NCI-H2227 treated with DMSO at 0.1 percent for 48 hours (cell line): ENCODE measurements around the gene CCDC152.
A peak's percentile ranks its signal among the peaks of the same experiment; 100 is the strongest.

ENCODE experiments used
- DNase-seq: peaks from one replicate; lab custom pipeline; 2025; lab: John Stamatoyannopoulos, UW

Gene CCDC152

DNA sequence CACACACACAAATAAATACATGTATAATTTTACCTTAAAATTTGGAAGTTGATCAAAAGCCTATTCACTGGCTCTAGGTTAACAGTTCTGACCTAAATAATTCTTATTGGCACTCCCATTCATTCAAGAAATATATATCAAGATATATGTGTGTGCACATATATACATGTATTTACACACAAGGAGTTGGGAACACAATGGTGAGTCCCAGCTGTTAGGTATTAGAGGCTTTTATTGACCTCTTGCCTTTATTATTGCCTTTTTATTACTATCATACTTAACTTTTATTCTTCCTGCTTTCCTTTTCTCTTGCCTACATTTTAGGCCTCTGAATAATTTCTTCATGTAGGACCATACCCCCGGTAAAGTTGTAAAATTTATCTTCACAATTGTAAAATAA, 25.0 kb downstream of the CCDC152 start:
- DNase-seq, result no peak

DNA sequence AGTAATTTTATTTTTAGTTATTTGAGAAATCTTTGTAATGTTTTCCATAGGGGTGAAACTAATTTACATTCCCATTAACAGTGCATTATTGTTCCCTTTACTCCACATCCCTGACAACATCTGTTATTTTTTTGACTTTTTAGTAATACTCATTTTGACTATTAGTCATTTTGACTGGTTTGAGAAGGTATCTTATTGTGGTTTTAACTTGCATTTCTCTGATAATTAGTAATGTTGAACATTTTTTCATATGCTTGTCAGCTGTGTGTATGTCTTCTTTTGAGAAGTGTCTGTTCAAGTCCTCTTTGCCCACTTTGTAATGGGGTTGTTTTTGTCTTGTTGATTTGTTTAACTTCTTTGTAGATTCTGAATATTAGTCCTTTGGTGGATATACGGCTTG, 27.5 kb downstream of the CCDC152 start:
- DNase-seq, result no peak

DNA sequence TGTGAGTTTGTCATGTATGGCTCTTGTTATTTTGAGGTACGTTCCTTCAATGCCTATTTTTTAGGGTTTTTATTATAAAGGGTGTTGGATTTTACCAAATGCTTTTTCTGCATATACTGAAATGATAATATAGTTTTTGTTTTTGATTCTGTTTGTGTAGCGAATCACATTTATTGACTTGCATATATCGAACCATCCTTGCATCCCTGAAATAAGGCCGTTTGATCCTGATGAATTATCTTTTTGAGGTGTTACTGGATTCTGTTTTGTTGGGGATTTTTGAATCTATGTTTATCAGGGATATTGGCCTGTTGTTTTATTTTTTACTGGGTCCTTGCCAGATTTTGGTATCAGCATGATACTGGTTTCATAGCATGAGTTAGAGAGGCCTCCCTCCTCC, 29.1 kb downstream of the CCDC152 start:
- no peak for DNase-seq

DNA sequence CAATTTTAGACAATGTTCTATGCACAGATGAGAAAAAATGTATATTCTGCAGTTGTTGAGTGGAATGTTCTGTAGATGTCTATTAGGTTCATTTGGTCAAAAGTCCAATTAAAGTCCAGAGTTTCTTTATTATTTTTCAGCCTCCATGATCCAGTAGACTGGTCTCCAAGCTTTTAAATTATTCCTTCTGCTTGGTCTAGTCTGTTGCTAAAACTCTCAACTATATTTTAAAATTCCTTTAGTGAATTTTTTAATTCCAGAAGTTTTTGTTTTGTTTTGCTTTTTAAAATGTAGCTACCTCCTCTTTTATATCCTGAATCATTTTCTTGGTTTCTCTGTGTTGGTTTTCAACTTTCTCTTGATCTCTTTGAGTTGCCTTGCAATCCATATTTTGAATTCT, 30.5 kb downstream of the CCDC152 start:
- no peak for DNase-seq

DNA sequence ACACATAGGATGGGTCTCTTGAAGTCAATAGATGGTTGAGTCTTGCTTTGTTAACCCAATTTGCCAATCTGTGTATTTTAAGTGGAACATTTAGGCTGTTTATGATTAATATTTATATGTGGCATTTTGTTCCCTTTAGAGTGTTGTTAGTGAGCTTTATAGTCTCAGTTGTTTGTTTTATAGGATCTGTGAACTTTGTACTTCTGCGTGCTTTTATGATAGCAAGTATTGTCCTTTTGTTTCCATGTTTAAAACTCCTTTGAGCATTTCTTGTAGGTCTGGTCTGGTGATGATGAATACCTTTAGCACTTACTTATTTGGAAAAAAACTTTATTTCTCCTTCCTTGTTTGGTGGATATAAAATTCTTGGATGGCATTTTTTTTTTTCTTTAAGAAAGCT, 31.2 kb downstream of the CCDC152 start:
- DNase-seq, result no peak

DNA sequence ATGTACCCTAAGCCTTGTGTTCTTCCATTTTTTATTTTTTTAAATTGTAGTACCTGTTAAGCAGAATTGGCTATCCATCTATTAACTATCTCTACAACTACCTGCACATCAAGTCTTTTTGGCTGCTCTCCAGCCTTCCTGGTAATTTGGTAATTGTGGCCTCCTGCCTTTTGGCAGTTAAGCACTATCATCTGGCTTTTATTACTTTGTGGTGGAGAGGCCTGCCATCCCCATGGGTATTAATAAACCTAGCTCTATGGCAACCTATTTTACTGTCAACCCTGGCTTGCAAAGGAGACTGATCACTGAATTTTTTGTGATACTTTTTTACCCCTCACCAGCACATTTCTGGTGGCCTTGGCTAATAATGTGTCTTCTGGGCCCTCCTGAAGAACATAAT, 34.5 kb downstream of the CCDC152 start:
- DNase-seq, result no peak

DNA sequence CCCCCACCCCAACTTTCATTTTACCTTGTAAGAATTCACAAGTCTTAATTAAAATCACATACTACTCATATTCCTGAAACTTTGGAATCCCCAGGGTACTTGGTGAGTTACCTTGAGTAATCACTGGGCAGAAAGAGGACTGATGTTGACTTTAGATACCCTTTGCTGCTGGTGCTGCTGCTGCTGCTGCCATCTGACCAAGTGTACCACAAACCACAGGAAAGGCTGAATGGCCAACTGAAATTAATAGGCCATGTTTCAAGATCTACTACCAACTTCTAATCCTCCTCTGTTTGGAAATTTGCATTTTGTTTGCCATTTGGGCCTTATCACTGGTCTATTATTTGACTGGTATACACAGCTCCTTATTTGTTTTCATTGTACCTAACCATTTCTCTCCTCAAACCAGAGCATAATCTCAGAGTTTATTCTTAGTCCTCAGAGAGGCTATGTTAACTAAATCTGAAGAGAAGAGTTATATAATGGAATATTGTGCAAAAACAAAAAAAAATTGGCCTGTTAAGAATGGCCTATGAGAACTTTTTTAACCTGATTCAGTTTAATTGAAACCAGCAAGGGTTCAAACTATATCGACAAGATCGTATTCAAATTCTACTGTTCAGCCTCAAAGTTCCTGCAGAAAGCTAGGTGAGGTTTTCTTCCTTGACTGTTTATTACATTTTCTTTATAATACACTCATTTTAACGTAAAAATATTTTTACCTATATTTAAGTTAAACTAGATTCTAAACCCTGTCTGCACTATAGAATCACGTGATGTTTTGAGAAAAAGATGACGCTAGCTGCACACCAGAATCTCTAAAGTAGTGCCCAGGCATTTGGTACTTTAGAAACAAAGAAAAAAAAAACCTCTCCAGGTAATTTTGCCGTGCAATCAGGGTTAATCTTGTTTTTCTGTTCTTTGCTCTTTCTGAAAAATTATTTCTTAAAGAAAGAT, 41.9 kb downstream of the CCDC152 start:
- DNase-seq, result no peak

DNA sequence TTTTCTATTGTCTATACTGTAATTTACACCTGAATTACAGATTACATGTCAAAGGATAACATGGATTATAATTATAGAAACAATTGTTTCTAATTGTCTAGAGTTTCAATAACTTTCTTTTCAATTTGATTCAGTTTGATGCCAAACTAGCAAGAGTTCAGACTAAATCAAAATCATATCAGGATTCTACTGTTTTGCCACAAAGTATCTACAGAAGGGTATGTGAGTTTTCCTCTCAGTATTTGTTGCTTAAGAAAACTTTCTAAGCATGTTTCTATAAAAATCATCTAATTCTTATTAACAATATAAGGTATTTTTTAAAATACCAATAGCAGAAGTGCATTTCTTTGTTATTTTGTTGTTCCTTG, 42.6 kb downstream of the CCDC152 start:
- DNase-seq, result no peak

DNA sequence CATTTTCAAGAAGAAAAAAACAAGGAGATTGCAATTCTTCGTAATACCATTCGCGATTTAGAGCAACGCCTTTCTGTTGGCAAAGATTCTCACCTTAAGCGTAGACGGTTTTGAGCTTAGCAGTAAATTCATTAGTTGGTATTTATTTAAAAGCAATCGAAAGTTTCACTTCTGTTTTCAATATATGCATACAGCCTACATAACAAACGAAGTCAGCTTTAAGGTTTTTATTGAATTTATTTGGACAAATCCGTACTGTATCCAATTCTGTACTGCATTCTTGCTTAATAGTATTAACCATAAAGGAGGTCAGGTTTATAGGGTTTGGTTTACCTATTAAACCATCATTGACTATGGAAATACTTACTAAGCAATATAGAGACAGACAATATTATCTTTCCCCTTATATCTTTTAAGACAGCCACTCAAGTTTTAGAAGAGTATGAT, 43.1 kb downstream of the CCDC152 start:
- DNase-seq, result no peak

DNA sequence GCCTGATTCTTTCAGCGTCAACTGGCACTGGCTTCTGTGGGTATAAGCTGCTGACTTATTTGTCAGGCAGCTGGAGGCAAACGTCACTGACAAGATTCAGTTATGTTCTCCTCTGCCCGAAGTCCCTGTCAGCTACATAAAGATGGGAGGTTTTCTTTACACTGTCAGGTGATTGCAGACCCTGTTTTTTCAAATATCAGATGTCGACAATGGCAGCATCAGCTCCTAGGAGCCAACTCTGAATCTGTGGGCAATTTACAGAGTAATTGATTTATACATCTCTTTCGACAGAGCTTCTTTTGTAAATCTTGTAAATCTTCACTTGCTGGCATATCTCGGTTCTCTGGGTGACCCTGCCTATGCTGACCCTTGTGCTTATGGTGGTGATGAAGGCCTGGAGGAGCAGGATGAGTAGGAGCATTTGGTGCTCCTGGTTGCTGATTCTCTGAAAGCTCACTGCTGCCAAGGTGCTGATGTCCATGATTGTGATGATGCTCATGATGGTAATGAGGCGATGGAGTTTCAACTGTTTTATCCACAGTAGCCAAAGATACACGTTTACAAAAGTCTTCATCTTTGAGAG, 44.2 kb downstream of the CCDC152 start:
- DNase-seq, result no peak

DNA sequence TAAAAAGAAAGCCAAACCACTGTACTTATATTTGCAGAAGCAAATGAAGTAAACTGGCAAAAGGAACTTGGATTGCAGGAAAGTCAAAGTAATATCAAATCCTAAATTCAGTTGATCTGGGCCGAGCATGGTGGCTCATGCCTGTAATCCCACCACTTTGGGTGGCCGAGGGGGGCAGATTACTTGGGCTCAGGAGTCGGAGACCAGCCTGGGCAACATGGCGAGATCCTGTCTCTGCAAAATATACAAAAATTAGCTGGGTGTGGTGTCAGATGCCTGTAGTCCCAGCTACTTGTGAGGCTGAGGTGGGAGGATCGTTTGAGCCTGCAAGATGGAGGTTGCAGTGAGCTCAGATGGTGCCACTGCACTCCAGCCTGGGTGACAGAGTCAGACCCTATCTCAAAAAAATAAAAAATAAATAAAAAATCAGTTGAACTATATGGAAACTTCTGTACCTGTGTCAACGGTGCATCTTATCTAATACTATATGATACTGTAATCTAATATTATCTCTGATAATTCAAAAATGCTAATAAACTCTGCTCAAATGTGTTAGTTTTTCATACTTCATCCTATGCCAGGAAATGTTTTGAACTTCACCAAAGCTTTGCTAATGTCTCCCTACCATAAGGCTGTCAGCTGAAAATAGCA, 45.0 kb downstream of the CCDC152 start:
- DNase-seq, result no peak

DNA sequence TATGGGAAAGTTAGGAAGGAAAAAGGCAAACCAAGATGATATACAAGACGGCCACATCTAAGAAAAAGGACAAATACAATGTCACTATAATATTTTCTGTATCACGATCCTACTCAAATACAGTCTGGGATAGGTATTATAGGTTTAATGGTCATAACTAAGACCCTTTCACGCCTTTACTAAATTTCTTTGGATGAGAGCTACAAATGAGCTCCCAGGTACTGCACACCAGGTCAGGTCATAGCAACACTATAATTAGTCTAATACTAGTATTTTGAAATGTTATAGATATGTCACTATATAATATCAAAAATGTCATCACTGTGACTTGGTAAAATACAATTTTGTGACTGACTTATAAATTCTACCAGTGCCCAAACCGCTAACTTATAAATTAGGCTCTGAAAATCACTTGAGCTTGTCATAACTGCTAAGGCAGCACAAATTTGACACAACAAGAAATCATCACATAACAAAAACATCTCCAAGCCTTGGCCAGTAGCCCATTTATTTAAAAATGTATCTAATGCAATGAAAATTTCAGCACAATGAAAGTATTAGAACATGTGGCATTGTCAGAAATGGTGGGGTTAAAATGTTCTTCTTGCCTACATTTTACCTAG, 48.2 kb downstream of the CCDC152 start:
- DNase-seq, result no peak

DNA sequence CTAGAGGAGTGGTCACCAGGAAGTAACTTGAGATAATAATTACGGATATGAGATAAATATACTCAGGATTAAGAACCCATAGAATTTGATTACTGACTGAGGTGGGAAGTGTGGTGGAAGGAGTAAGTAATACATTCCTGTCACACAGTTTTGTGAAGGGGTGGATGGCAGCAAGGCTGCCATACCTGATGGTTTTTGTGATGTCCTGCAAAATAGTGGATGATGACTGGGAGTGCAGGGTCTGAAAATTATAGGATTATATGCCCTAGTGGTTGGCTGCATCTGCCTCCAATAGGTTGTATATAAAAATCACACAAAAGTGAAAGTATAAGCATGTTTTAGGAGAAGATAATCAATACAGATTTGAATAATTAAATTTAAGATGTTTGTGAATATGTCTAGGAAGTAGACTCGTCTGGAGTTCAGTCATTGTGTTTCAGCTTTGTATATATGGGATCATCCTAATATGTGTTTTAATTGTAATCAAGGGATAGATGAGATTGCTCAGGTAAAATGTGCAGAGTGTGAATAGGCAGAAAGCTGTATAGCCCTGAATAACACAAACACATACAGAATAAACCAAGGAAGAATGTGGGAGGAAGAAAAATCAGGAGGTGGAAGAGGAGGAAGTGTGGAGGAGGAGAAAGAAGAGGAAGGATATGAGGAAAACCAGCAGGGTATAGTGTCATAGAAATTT, 49.5 kb downstream of the CCDC152 start:
- DNase-seq, result no peak

DNA sequence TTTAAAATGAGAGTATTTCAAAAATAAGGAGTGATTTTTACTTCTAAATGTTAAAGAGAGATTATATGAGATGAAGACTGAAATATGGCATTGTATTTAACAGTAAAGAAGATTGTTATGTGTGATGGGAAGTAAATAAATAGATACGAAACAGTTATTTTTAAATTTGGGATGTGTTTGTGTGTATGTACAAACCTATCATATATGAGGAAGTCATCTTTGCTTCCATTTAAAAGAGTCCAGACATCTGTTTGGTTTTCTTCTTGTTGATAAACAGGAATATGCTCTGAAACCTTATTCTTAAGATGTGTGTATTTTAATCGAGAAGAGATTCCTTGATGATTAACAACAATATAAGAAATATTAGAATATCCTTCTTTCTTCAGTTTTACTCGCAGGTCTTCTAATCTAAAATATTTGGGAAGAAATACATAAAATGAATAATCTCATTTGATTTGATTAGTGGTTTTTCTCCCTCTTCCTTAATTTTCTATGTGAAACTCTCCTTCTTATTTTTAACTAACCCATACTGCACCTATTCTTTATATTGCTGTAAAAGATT, 50.2 kb downstream of the CCDC152 start:
- DNase-seq, result no peak

DNA sequence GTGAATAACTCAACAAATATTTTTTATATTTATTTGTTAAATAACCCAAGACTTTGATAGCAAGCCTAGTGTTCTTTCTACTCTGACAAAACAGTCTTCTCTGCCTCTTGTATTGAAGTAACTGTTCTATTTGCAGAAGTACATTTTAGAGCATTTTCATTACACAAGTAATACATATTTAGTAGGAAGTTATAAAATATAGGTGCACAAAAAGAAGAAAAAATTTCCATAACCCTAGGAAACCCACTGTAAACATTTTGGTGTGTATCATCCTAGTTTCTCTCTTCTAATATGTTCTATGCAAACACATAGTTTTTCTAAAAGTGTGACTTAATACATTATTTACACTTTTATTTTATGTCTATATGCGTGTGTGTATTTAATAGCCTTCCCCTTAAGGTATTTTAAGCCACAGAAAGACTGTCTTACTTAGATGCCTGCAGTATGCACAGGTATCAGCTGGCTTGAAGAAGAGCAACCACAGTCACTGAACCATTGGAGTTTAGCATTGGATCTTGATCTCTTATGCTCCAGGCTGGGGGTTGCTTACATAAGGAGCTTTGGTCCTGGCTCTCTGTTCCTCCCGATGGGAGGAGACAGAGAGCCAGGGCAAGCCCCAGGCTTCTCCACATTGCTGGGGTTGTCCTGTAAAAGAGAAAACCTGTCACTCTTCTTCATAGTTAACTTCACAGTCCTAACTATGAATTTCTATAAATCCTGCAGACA, 51.3 kb downstream of the CCDC152 start:
- DNase-seq, result no peak

DNA sequence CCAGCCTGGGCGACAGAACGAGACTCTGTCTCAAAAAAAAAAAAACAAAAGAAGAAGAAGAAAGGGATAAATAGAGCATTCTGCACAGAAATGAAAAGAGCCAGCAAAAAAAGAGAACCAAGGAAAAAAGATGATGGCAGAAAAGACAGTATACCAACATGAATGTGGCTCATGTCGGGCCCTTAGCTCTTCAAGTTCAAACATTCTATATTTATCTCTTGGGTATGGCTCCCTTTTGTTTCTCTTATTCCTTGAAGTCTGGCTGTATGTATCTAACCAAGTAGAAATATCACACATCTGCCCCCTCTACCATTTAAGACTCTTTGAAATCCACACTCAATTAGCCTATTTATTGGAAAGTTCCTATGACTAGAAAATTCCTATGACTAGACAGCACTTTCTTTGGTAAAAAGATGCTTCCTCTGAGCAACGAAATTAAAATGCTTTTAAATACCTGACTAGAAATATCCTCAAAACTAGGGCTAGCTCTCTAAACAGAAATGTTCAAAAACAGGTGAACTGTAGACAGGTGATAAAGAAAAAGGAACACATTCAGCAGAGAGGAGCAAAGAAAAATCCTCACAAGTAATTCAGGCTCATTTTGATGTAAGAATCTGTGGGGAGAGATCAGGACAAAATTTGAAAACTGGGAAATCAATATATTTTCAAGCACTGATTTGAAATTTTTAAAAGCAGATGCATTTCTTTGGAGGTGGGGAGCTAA, 52.4 kb downstream of the CCDC152 start:
- no peak for DNase-seq

DNA sequence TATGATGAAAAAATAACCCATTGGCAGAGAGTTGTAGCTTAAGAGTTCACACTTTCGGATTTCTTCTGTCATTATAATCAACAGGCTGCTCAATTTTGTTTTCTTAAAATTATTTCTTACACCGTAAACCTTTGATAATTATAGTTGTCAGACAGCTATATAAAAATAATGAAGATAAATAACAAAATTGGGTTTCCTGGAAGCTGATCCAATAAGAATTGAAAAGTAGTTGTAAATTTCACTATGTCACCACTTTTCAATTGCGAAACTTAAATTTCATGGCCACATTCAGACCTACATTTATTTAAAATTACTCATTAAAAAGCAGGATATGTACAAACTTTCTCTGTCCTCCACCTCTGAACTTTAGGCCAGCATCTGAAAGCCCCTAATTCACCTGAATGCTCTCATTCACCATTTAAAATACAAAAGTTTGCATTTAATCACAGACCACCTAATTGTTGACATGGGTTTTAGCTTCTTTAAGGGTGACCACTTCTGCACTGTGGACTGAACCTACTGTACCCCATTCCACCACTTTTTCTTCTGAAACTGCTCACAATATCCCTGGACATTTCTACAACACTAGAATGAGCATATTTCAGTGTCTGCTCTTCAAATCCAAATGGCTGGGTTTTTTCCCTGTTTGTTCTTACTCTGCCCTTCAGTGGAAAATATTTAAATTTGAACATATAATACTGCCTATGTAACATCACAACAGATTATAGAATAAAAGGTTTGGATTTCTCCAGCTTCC, 54.4 kb downstream of the CCDC152 start:
- DNase-seq, result no peak

DNA sequence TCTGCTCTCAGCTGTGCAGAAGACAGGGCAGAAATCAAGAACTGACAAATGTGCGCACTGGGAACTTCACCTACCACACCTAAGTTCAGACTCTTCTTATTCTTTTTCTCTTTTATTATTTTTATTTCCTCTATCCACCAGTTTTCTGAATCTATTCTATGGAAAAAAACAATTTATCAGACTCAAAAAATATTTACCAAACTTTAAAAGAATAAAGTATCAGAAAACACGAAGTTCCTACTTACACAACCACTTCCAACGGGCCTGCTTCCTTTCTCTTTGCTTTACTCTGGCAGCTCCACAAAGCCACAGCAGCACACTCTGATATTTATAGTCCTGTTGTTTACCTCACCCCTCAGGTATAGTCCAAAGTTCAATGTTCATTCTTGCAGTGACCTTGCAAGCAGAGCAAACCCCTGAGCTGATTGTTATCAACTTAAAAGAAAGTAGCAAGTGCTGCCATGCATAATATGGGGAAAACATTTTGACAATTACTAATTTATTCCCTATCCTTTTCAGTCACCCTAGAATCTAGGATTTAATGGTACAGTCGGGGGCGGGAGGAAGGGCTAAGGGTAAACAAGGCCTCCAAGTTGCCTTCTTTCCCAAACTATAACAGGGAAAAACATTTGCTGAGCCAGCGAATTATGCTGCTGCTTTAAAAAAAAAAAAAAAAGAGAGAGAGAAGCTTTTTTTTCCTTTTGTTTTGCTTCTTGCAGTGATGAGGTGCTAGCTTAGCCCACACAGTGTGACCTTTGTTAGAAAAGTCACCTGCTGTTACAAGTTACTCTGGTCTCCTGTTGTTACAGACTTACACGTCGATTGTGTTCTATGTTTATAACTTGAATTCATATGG, 55.2 kb downstream of the CCDC152 start, which contains the start of gene SELENOP:
Gene SELENOP (minus strand): TSS at position 302 of the 856 bp plus-strand sequence. CDS start 3,539 bp downstream, outside the sequence.
- peak; percentile 34 for DNase-seq
